OCI-LY1 (cell line): Measurements from ENCODE around the gene IWS1.

Experiments used
- H2AFZ ChIP-seq: fragments of 200-600 bp; sonication (generic), shearing (Covaris generic); 2 replicates; pipeline ENCODE4 v1.6.0; 2014; ENCODE audit warnings: antibody characterized with exemption, mild to moderate bottlenecking, low read length
- H3F3A ChIP-seq: fragments of 200-600 bp; sonication (generic), shearing (Covaris generic); 2 replicates; pipeline ENCODE4 v1.6.0; 2014; ENCODE audit warnings: mild to moderate bottlenecking, antibody characterized with exemption, low read length, moderate library complexity; ENCODE audit not compliant: insufficient read depth
- H3K27ac ChIP-seq: fragments of 200-600 bp; sonication (generic); 2 replicates; pipeline ENCODE4 v1.5.1; 2014; ENCODE audit warnings: low read length, mixed run types, mild to moderate bottlenecking, low read depth; ENCODE audit not compliant: poor library complexity, severe bottlenecking
- H3K27me3 ChIP-seq: fragments of 200-600 bp; sonication (generic); 2 replicates; pipeline ENCODE4 v1.6.0; 2014; ENCODE audit warnings: antibody characterized with exemption, mild to moderate bottlenecking, low read length, moderate library complexity; ENCODE audit not compliant: insufficient read depth
- H3K36me3 ChIP-seq: fragments of 200-600 bp; sonication (generic); 2 replicates; pipeline ENCODE4 v1.6.1; 2014; ENCODE audit warnings: mild to moderate bottlenecking, antibody characterized with exemption, low read length, moderate library complexity, mixed read lengths; ENCODE audit not compliant: insufficient read depth
- H3K4me1 ChIP-seq: fragments of 200-600 bp; sonication (generic); 2 replicates; pipeline ENCODE4 v1.5.1; 2014; ENCODE audit warnings: mild to moderate bottlenecking, low read length, moderate library complexity; ENCODE audit not compliant: insufficient read depth, severe bottlenecking
- H3K4me2 ChIP-seq: fragments of 200-600 bp; sonication (generic), shearing (Covaris generic); 2 replicates; pipeline ENCODE4 v1.6.1; 2014; ENCODE audit warnings: low read length
- H3K4me3 ChIP-seq: fragments of 200-600 bp; sonication (generic); 2 replicates; pipeline ENCODE4 v1.5.1; 2014; ENCODE audit warnings: low read length, low read depth, mild to moderate bottlenecking, mixed read lengths; ENCODE audit not compliant: poor library complexity, severe bottlenecking
- H3K79me2 ChIP-seq: fragments of 200-600 bp; shearing (Covaris generic); 2 replicates; pipeline ENCODE4 v1.6.1; 2016; ENCODE audit warnings: mixed run types, low read length, mixed read lengths; ENCODE audit not compliant: insufficient read depth
- H3K9ac ChIP-seq: fragments of 200-600 bp; sonication (generic), shearing (Covaris generic); 2 replicates; pipeline ENCODE4 v1.6.1; 2014; ENCODE audit warnings: mild to moderate bottlenecking, low read length, mixed read lengths
- H3K9me2 ChIP-seq: fragments of 200-600 bp; sonication (generic), shearing (Covaris generic); 2 replicates; pipeline ENCODE4 v1.6.1; 2014; ENCODE audit warnings: low read depth, mild to moderate bottlenecking, low read length, mixed read lengths
- H3K9me3 ChIP-seq: fragments of 200-600 bp; shearing (Covaris generic); 2 replicates; pipeline ENCODE4 v1.6.1; 2014; ENCODE audit warnings: low read length, mixed read lengths
- H4K20me1 ChIP-seq: fragments of 200-600 bp; sonication (generic), shearing (Covaris generic); 2 replicates; pipeline ENCODE4 v1.6.0; 2016; ENCODE audit warnings: mild to moderate bottlenecking, low read length; ENCODE audit not compliant: insufficient read depth
- EZH2 ChIP-seq: fragments of 200-600 bp; sonication (generic), shearing (Covaris generic); IDR thresholded peaks from 2 replicates; pipeline ENCODE4 v1.8.0; 2017; ENCODE audit warnings: borderline replicate concordance, mixed run types, mild to moderate bottlenecking, antibody characterized with exemption, low read length, moderate library complexity, mixed read lengths
- TF ChIP-seq, protein P1 (sequence below): fragments of 200-600 bp; sonication (generic), shearing (Covaris generic); IDR thresholded peaks from 2 replicates; pipeline ENCODE4 v1.5.1; 2017; ENCODE audit warnings: mild to moderate bottlenecking, antibody characterized with exemption, low read length, moderate library complexity, mixed read lengths

The IWS1 gene

DNA sequence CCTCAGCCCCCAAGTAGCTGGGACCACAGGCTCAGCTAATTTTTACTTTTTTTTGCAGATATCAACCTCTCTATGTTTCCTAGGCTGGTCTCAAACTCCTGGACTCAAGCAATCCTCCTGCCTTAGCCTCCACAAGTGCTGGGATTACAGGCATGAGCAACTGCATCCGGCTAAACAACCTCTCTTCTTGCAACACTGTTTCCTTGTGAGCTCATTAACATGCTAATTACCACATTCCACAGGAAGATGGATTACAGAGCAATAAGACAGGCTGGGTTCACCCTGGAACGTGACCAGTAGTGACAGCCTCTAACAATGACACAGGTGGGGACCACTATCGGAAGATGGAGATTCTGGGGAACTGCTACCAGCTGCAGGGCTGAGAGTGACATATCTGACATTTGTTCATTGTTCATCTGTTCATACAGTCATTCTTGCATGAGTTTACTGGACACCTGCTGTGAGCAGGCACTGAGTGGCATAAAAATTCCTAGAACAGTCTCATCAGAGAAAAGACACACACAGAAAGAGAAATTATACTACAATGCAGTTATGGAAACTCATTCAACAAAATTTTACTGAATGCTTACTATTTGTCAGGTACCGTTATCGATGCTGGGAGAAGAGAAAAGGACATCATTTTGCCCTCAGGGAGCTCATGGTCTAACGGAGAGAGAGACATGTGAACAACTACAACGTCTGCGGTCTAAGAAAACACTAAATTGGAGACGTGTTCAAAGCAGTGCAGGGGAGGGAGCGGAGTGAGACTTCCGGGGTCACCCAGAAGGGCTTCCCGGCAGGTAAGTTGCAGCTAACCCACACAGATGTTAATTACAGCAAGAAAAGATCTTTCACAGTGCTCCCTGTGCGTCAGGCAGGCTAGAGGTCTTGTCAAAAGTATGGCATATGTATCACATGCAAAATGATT lies 70.5 kb downstream of the IWS1 start:
- Histone ChIP-seq H3K27ac (no peak overlapping the region), H3K36me3 (no peaks in the 10 kb centered on the region), H3F3A (no peaks in the 10 kb centered on the region), H2AFZ (no peak overlapping the region), H3K9ac (no peak overlapping the region), H4K20me1 (no peaks in the 10 kb centered on the region), H3K27me3 (no peaks in the 10 kb centered on the region), H3K4me2 (no peak overlapping the region), H3K4me1 (no peaks in the 10 kb centered on the region), H3K9me3 (no peaks in the 10 kb centered on the region), H3K79me2 (no peaks in the 10 kb centered on the region), H3K9me2 (no peaks in the 10 kb centered on the region), H3K4me3 (no peak overlapping the region)
- TF ChIP-seq, protein P1, sequence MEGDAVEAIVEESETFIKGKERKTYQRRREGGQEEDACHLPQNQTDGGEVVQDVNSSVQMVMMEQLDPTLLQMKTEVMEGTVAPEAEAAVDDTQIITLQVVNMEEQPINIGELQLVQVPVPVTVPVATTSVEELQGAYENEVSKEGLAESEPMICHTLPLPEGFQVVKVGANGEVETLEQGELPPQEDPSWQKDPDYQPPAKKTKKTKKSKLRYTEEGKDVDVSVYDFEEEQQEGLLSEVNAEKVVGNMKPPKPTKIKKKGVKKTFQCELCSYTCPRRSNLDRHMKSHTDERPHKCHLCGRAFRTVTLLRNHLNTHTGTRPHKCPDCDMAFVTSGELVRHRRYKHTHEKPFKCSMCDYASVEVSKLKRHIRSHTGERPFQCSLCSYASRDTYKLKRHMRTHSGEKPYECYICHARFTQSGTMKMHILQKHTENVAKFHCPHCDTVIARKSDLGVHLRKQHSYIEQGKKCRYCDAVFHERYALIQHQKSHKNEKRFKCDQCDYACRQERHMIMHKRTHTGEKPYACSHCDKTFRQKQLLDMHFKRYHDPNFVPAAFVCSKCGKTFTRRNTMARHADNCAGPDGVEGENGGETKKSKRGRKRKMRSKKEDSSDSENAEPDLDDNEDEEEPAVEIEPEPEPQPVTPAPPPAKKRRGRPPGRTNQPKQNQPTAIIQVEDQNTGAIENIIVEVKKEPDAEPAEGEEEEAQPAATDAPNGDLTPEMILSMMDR = no peak
- TF ChIP-seq EZH2 = no peak

DNA sequence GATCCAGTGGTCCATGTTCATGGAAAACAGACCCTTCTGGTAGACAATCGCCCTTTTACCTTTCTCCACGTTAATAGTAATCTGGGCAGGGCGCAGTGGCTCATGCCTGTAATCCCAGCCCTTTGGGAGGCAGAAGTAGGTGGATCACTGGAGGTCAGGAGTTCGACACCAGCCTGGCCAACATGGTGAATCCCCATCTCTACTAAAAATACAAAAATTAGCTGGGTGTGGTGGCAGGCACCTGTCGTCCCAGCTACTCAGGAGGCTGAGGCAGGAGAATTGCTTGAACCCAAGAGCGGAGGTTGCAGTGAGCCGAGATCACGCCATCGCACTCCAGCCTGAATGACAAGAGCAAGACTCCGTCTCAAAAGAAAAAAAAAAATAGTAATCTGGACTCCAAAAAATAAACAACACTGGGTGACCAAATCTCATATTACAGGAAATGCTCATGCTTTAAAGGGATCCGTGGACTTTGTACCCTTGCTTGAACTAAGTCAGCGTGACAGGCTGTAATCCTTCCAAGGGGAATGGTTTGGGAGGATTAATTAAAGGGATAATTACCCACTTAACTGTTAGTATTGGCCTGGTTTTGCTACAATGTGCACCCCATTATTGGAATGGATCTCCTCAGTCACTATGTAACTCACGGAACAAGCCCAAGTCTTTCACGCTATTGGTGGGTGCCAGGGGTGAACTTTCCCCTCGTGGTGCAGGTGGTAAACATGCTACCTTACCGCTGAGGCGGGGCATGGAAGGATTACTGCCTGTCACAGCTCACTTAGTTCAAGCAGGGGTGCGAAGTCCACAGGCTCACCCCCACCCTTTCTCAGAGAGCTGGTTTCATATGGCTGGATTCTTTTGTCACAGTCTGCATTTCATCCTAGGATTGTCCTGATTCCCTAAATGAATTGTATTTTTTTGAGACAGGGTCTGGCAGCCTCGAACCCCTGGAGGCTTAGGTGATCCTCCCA lies 71.4 kb downstream of the IWS1 start:
- Histone ChIP-seq H3K9ac (no peak overlapping the region), H3K4me2 (no peak overlapping the region), H3K9me2 (no peaks in the 10 kb centered on the region), H3K9me3 (no peaks in the 10 kb centered on the region), H3K4me3 (no peak overlapping the region), H4K20me1 (no peaks in the 10 kb centered on the region), H3F3A (no peaks in the 10 kb centered on the region), H3K79me2 (no peaks in the 10 kb centered on the region), H3K27ac (no peak overlapping the region), H3K4me1 (no peaks in the 10 kb centered on the region), H3K27me3 (no peaks in the 10 kb centered on the region), H3K36me3 (no peaks in the 10 kb centered on the region), H2AFZ (no peak overlapping the region)
- no peak for TF ChIP-seq EZH2
- TF ChIP-seq, protein P1 = no peak

DNA sequence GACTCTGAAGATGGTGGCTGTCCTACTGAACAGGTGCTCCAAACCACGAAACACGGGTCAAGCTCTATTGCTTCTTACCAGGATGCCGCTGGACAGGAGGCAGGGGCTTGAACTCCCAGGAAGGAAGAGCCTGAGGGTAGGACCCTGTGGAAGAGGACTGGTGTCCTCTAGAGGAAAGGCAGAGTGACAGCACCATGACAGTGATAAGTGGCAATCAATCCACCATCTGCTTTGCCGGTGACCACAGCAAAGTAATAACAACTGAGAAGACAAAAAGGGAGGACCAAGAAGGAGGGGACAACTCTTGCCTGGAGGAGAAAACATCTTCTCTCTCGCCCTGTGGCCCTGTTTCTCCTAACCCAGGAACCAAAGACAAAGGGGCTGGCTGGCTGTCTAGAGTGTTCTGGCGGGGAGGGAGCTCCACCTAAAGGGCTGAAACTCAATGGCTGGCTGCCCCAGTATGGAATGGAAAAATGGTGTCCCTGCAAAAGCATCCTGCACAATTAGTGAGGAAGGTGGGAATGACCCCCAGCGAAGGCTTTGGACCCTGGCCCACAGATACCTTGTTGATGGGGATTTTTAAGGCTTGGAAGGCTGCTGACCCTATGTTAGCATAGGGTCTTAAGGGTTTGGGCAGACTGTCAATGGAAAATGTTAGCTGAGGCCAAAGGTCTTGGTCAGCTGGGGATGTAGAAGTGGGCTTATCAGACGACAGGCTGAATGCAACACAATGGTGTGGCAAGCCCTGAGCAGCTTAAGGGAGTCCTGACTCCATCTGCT lies 72.7 kb downstream of the IWS1 start:
- no peaks in the 10 kb centered on the region for H4K20me1 ChIP-seq
- H3K27me3 ChIP-seq = no peaks in the 10 kb centered on the region
- H3F3A ChIP-seq = no peaks in the 10 kb centered on the region
- H3K27ac ChIP-seq = no peak overlapping the region
- no peak overlapping the region for H3K4me2 ChIP-seq
- no peak overlapping the region for H2AFZ ChIP-seq
- H3K36me3 ChIP-seq = no peaks in the 10 kb centered on the region
- H3K4me1 ChIP-seq = no peaks in the 10 kb centered on the region
- H3K79me2 ChIP-seq = no peaks in the 10 kb centered on the region
- H3K4me3 ChIP-seq = no peak overlapping the region
- no peaks in the 10 kb centered on the region for H3K9me3 ChIP-seq
- no peaks in the 10 kb centered on the region for H3K9me2 ChIP-seq
- TF ChIP-seq, protein P1 = peak; percentile 59
- no peak for TF ChIP-seq EZH2
- no peak overlapping the region for H3K9ac ChIP-seq
